K562 (cell line): Measurements from ENCODE around the gene CRABP2. TPM values are rescaled to one million over a fixed set of nuclear protein-coding genes. Genes with fewer than 3 reads are reported as not detected.

ENCODE experiments used
- AFF4 ChIP-seq: sonication (generic); formaldehyde crosslinking; IDR thresholded peaks from 2 replicates; pipeline ENCODE4 v1.8.0; 2023; ENCODE audit warnings: mild to moderate bottlenecking, missing genetic modification reagents
- BMI1 ChIP-seq: fragments of 150-350 bp; IDR thresholded peaks from 2 replicates; pipeline ENCODE4 v1.6.1; 2014; ENCODE audit warnings: low read length
- BRF2 ChIP-seq: IDR thresholded peaks from 3 replicates; pipeline ENCODE4 v1.6.1; 2011; ENCODE audit warnings: borderline replicate concordance, mild to moderate bottlenecking; ENCODE audit not compliant: insufficient read length, insufficient read depth
- CREM ChIP-seq: IDR thresholded peaks from 2 replicates; pipeline ENCODE4 v1.6.1; 2014; ENCODE audit warnings: antibody characterized with exemption, low read depth
- CTBP1 ChIP-seq: fragments of 450-650 bp; IDR thresholded peaks from 2 replicates; pipeline ENCODE4 v1.6.1; 2016; ENCODE audit warnings: borderline replicate concordance
- E2F4 ChIP-seq: sonication (generic); formaldehyde crosslinking; IDR thresholded peaks from 2 replicates; pipeline ENCODE4 v1.8.0; 2022; ENCODE audit warnings: mild to moderate bottlenecking, low read depth, missing genetic modification reagents
- EHMT2 ChIP-seq: fragments of 450-650 bp; IDR thresholded peaks from 2 replicates; pipeline ENCODE4 v1.6.1; 2018; ENCODE audit warnings: antibody characterized with exemption
- ESRRB ChIP-seq: fragments of 250-450 bp; sonication (Bioruptor Pico); IDR thresholded peaks from 2 replicates; pipeline ENCODE4 v1.5.0; 2020; ENCODE audit warnings: mild to moderate bottlenecking, moderate library complexity, borderline replicate concordance
- EWSR1 ChIP-seq: fragments of 450-650 bp; IDR thresholded peaks from 2 replicates; pipeline ENCODE4 v1.6.1; 2018; ENCODE audit warnings: borderline replicate concordance, mild to moderate bottlenecking, low read depth, moderate library complexity; ENCODE audit not compliant: partially characterized antibody
- FIP1L1 ChIP-seq: fragments of 200-400 bp; formaldehyde crosslinking; IDR thresholded peaks from 2 replicates; pipeline ENCODE4 v1.6.1; 2018; ENCODE audit warnings: mild to moderate bottlenecking, low read depth, low read length; ENCODE audit not compliant: poor library complexity, severe bottlenecking
- GABPB2 ChIP-seq: fragments of 250-450 bp; sonication (Bioruptor Pico); conservative IDR thresholded peaks from 2 replicates; pipeline ENCODE4 v1.5.1; 2021; ENCODE audit warnings: mild to moderate bottlenecking
- HDAC3 ChIP-seq: fragments of 450-650 bp; IDR thresholded peaks from 2 replicates; pipeline ENCODE4 v1.6.1; 2018; ENCODE audit warnings: borderline replicate concordance, mild to moderate bottlenecking, moderate library complexity; ENCODE audit not compliant: partially characterized antibody
- HMBOX1 ChIP-seq: sonication (generic); IDR thresholded peaks from 2 replicates; pipeline ENCODE4 v1.6.1; 2016
- MTA2 ChIP-seq: fragments of 450-650 bp; IDR thresholded peaks from 2 replicates; pipeline ENCODE4 v1.6.1; 2016; ENCODE audit warnings: low read depth
- NRF1 ChIP-seq, 2 experiments: fragments of 450-650 bp; IDR thresholded peaks in 1 of 2; conservative IDR thresholded peaks in 1 of 2; 2 replicates each; pipeline ENCODE4 v1.6.1; 2014; ENCODE audit warnings: mild to moderate bottlenecking in 2 of 2
- RAD51 ChIP-seq: fragments of 450-650 bp; IDR thresholded peaks from 2 replicates; pipeline ENCODE4 v1.7.1; 2016; ENCODE audit warnings: low read depth, mild to moderate bottlenecking, borderline replicate concordance
- RBM34 ChIP-seq: fragments of 200-400 bp; formaldehyde crosslinking; IDR thresholded peaks from 2 replicates; pipeline ENCODE4 v1.6.1; 2018; ENCODE audit warnings: low read length, borderline replicate concordance; ENCODE audit not compliant: insufficient read depth
- TFAM ChIP-seq: fragments of 250-450 bp; sonication (Bioruptor Pico); conservative IDR thresholded peaks from 2 replicates; pipeline ENCODE4 v1.5.0; 2021; ENCODE audit warnings: mild to moderate bottlenecking, moderate library complexity
- ZNF57 ChIP-seq: fragments of 450-650 bp; formaldehyde crosslinking; IDR thresholded peaks from 2 replicates; pipeline ENCODE4 v1.4.0; 2020; ENCODE audit warnings: mild to moderate bottlenecking, moderate library complexity
- ZNF764 ChIP-seq: fragments of 250-450 bp; sonication (Bioruptor Pico); IDR thresholded peaks from 2 replicates; pipeline ENCODE4 v1.4.0; 2020; ENCODE audit warnings: low read depth, mild to moderate bottlenecking, moderate library complexity
- polyA plus RNA-seq, 8 experiments: library from polyadenylated mRNA; depleted of rRNA in 4 of 8; stranded (reverse) in 5 of 8; unstranded in 3 of 8; fragments of >200 nt; fragmentation: Nextera tagmentation in 2 of 8; fragmentation: Illumina TruSeq in 1 of 8; extraction: Ambion mirVana in 2 of 8; extraction: Trizol in 1 of 8; gene quantifications; 2 replicates each; pipeline versions ENCODE4 v1.2.1 to v1.2.3, GENCODE V29; 2011 to 2014; ENCODE audit warnings: inconsistent platforms in 1 of 8, missing spikeins in 1 of 8
- total RNA-seq, 7 experiments: library from RNA; depleted of rRNA in 6 of 7; stranded (reverse); fragments of >200 nt in 6 of 7; fragmentation: Illumina TruSeq in 2 of 7; extraction: Trizol in 2 of 7; gene quantifications; 2 replicates each; pipeline versions ENCODE4 v1.2.1 to v1.2.3, GENCODE V29; 2011 to 2021; ENCODE audit warnings: low replicate concordance in 1 of 7

Gene CRABP2
- total and polyA plus RNA-seq, 9 of the 15 experiments (the other 6 are each of a cell fraction or from before 2014, with no cell fraction given), result 0.30 to 2.5 (median 0.82) TPM

GRCh38 chr1:156692925-156693847 lies 12.2 kb downstream of the CRABP2 start (continued):
- TF ChIP-seq E2F4 (CRISPR knock-in tag), result no peak
- no peak for TF ChIP-seq ESRRB (CRISPR knock-in tag)
- TF ChIP-seq NRF1 (conservative IDR thresholded peaks at IDR 0.05 in 1 of 2, IDR thresholded peaks at IDR 0.05 in 1 of 2), result no peak
- TF ChIP-seq CTBP1, result 0 out of 2 replicates have a peak, but pooled peaks have one; percentile 12
- TF ChIP-seq CREM, result no peak
- TF ChIP-seq EWSR1, result no peak
- TF ChIP-seq FIP1L1, result no peak
- no peak for TF ChIP-seq GABPB2 (CRISPR knock-in tag)
- no peak for TF ChIP-seq AFF4
- no peak; the same call in 1 of the 2 replicates for TF ChIP-seq EHMT2
- TF ChIP-seq ZNF57 (CRISPR knock-in tag), result no peak
- TF ChIP-seq TFAM (CRISPR knock-in tag), result no peak
- no peak for TF ChIP-seq BRF2
- no peak for TF ChIP-seq ZNF764
- TF ChIP-seq HMBOX1, result no peak
- no peak for TF ChIP-seq RBM34
- no peak for TF ChIP-seq HDAC3
- peak; percentile 54; the same call in 1 of the 2 replicates for TF ChIP-seq MTA2
- TF ChIP-seq RAD51, result no peak; the same call in 1 of the 2 replicates
- no peak for TF ChIP-seq BMI1
